K562 treated with DMSO at 1 percent for 4 hours (cell line): ENCODE results near the gene CPXM1. TPM values are rescaled to one million over a fixed set of nuclear protein-coding genes. Genes with fewer than 3 reads are reported as not detected.

Experiments used
- total RNA-seq: library from RNA; unstranded; fragments of 300-600 nt; gene quantifications from 2 replicates; pipeline ENCODE4 v1.2.3, GENCODE V29; 2022; ENCODE audit not compliant: insufficient read depth

Gene CPXM1
- total RNA-seq, result 0.67 and 1.1 TPM in 2 replicates

DNA sequence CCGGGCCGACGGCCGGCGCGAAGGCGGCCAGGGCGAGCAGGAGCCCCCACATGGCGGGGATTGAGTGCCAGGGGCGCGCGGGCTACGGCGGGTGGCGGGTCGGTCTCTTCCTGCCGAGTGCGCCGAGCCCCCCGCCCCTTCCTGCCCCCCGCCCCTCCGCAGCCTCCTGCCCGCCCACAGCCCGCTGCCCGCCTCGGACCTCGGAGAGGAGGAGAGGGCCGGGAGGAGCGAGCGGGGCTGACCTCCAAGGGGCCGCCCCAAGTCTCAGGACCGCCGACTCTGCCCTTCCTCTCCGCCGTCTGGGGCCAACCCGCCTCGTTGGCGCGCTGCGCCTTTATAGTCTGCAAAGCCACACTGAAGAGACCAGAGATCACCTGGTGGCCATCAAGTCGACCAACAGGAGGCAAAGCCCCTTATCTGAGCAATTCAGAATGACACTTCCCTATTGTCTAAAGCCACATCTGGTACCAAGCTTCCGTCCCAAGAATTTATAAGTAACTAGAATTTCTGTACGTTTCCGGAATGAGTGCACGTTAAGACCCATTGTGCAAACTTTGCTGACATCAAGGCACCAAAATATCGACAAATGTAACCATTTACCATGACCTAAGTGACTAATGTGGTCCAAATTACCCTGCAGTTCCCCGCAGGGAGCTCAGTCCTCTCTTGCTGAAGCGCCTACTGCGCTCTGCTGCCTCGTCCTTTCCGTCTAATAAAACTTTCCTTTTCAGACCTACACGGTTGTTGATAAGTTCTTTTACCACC, at the start of gene CPXM1:
TSS of gene CPXM1 (minus strand) at position 107 of the 765 bp plus-strand sequence. CDS start at position 52, 55 bp downstream.

DNA sequence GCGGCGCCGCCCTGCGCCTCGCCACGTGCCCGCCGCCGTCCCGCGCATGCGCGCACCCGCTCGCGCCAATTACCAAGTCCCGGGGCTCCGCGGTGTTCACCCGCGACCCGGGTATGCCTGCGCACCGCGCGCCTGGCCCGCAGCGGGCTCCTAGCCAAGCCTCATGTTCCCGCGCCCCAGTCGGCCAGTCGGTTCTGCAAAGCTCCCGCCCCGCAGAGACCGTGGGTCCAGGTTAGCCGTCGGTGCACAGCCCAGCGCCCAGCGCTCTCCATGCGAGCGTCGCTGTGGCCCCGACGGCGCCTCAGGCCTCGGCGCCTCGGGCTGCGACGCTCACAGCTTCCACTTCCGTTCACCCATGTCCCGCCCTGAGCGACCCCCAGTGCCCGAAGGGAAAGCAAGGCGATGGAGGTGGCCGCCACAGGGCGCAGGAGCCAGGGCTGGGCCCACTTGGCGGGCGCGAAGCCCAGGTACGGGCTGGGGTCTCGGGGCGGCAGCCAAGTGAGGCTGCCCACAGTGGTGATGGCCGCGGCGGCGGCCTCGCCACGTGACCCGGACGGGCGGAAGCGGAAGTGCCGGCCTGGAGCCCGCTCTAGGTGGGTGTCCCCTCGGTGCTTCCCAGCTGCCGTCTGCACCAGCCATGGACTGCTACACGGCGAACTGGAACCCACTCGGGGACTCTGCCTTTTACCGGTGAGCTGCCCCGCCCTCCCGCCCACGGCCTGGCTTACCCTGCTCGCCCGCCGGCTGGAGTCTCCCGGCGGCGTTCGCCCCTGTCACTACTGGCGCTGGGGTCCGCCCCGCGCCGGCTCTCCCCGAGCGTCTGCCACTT, 39.9 kb upstream of the CPXM1 start, which contains the start of the genes PCED1A and VPS16:
TSS of gene PCED1A (minus strand) at position 518 of the 829 bp plus-strand sequence. CDS start 743 bp downstream, outside the sequence.
TSS of gene VPS16 (plus strand) at position 608 of the 829 bp plus-strand sequence. CDS start at position 638, 30 bp downstream.

DNA sequence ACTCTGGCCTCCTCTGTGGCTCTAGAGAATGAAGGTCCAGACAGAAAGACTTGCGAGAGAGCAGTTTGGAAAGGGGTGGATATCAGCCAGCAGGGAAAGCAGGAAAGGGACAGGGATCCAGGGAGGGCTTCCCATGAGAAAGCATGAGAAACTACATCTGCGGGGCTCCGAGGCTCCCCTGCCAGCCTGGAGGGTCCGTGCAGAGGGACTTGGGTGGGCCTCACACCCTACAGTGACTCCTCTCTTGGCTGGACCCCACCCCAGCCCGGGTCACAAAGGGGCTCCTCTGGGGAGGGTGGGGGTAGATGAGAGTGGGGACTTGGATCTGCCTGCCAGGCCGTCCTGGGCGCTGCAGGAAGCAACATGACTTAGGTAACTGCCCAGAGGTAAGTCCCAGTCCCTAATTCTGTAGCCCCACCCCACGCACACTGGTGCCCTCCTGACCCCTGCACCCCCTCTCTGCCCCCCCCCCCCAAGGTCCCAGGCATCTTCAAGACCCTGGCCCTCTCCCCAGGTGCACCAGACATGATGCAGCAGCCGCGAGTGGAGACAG, 15.7 kb upstream of the CPXM1 start, which contains the start of gene TMEM239:
TSS of gene TMEM239 (plus strand) at position 335 of the 553 bp plus-strand sequence. CDS start at position 526, 191 bp downstream.

DNA sequence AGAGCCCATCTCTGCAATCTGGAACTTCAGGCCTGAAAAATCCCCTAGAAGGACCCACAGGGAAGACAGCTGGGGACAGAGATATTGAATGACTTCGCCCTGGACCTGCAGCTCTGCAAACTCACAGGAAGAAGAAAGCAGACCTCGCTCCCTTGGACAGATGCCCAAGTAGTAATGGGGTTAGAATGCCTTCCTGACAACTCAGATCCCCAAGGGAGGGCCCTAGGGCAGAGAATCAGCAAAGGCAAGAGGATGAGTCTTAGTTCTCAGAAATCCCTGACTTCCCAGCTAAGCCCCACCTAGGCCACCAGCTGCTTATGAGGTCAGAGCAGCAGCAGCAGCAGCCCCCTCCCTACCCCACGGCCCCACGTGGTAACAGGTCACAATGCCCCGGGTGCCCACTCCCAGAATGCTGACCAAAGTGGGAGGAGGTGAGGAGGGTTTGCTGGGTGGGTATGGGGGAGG, 14.2 kb upstream of the CPXM1 start, which contains the start of gene C20orf141:
TSS of gene C20orf141 (plus strand) at position 401 of the 465 bp plus-strand sequence. CDS start 198 bp downstream, outside the sequence.

Other genes with a start within 250 kb of the CPXM1 start
- gene NOP56, start 148.0 kb downstream of the CPXM1 start, total RNA-seq, result 101 and 107 TPM in 2 replicates
- 85.6 and 86.4 TPM in 2 replicates for gene IDH3B, start 136.4 kb downstream of the CPXM1 start, total RNA-seq
- gene EBF4, start 107.8 kb downstream of the CPXM1 start, total RNA-seq, result 2.1 TPM in 1 of 2 replicates, not detected in the other
- not detected in 2 replicates for gene C20orf141, start 14.4 kb upstream of the CPXM1 start, total RNA-seq
- gene TMEM239, start 15.7 kb upstream of the CPXM1 start, total RNA-seq, result not detected in 2 replicates
- 13.7 and 18.5 TPM in 2 replicates for gene PCED1A, start 40.0 kb upstream of the CPXM1 start, total RNA-seq
- 17.3 and 30.6 TPM in 2 replicates for gene VPS16, start 40.1 kb upstream of the CPXM1 start, total RNA-seq
- 19.1 and 24.7 TPM in 2 replicates for gene PTPRA, start 72.9 kb upstream of the CPXM1 start, total RNA-seq
- gene GNRH2, start 243.0 kb upstream of the CPXM1 start, total RNA-seq, result not detected in 2 replicates
- gene MRPS26, start 245.4 kb upstream of the CPXM1 start, total RNA-seq, result 26.8 and 31.2 TPM in 2 replicates